ENCODE measurements around the gene OR4D1. TPM values are rescaled to one million over a fixed set of nuclear protein-coding genes. Genes with fewer than 3 reads are reported as not detected.

The OR4D1 gene
- total and polyA plus RNA-seq, 2 of the 8 experiments (the other 6 are each of a cell fraction or from before 2014, with no cell fraction given), result 0.32 to 0.39 TPM

DNA sequence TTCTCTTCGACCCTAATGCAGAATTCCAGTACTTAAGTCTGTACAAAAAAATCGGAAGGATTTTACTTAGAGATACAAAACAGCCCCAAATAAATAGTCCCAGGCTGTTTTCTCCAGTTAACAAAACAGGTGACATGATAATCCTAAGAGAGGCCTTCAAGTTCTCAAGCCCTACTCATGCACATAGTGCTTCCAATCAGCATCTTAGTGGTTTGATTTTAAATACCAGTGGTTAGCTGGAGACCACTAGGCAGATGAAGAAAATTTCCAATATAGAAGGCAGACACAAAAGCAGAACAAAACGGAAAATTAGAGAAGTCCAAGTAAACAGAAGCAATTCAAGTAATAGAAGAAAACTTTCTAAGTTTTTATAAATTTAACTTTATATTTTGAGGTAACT lies 13.4 kb downstream of the OR4D1 start:
- no peak overlapping the region for H3K9ac ChIP-seq (replicated peaks in 1 of 4; ENCODE audit: extremely low read depth in 1 of 4, low read depth in 3 of 4, low read length in 3 of 4)
- no peak overlapping the region for H3K4ac ChIP-seq (replicated peaks; ENCODE audit: insufficient read length, low read depth, low read length)
- H2BK120ac ChIP-seq (replicated peaks; ENCODE audit: low read depth, low read length), result no peak overlapping the region
- DNase-seq (ENCODE audit: low read depth in 1 of 2, low spot score in 2 of 2), result no peak
- peaks cover 9% of the 10 kb centered on the region for H3K23me2 ChIP-seq (ENCODE audit: low read depth, low read length)
- H2AK5ac ChIP-seq (ENCODE audit: low read depth, low read length), result no peak overlapping the region
- no peak overlapping the region for H3K18ac ChIP-seq (ENCODE audit: extremely low read depth, low read length)
- no peak overlapping the region for H4K91ac ChIP-seq (replicated peaks; ENCODE audit: insufficient read length, low read length)
- no peak overlapping the region for H4K5ac ChIP-seq (ENCODE audit: insufficient read length, low read depth, low read length)
- CTCF ChIA-PET (ENCODE audit: partially characterized antibody), result no interaction called here
- H3K4me3 ChIP-seq (ENCODE audit: extremely low read depth in 1 of 4, insufficient read depth in 2 of 4, low read depth in 3 of 4, low read length in 4 of 4), result no peak overlapping the region
- H3K79me1 ChIP-seq (ENCODE audit: low read depth, low read length), result no peaks in the 10 kb centered on the region
- peaks cover 0 to 7% (median 3%) of the 10 kb centered on the region in 4 experiments; a peak in 5 of 7 replicates for H3K27me3 ChIP-seq (replicated peaks in 1 of 4; ENCODE audit: control insufficient read depth in 3 of 4, extremely low read depth in 1 of 4, insufficient read depth in 3 of 4, low read length in 3 of 4)
- H2BK12ac ChIP-seq (ENCODE audit: low read depth, low read length), result no peak overlapping the region
- FAIRE-seq, result no peak
- H3K4me2 ChIP-seq (ENCODE audit: insufficient read depth in 1 of 2, low read depth in 2 of 2, low read length in 2 of 2), result no peak overlapping the region
- H3K9me3 ChIP-seq (ENCODE audit: insufficient read depth in 2 of 2, low read depth in 1 of 2, low read length in 1 of 2), result no peaks in the 10 kb centered on the region
- POLR2A ChIA-PET (ENCODE audit: partially characterized antibody), result no interaction called here
- no peak overlapping the region for H2BK15ac ChIP-seq (ENCODE audit: low read length)
- no peak overlapping the region for H3K56ac ChIP-seq (replicated peaks; ENCODE audit: insufficient read length, low read depth, low read length)
- no peak overlapping the region for H3K27ac ChIP-seq (ENCODE audit: low read depth, low read length)
- no peak overlapping the region for H4K8ac ChIP-seq (ENCODE audit: extremely low read depth, insufficient read depth, low read length)
- H2AFZ ChIP-seq (ENCODE audit: low read length), result no peak overlapping the region
- no peak overlapping the region for H3K14ac ChIP-seq (ENCODE audit: insufficient read length)
- H3K23ac ChIP-seq (ENCODE audit: insufficient read length), result no peak overlapping the region
- no peaks in the 10 kb centered on the region for H4K20me1 ChIP-seq (replicated peaks in 1 of 2; ENCODE audit: control insufficient read depth in 1 of 2, insufficient read depth in 2 of 2, low read length in 2 of 2)
- no peaks in the 10 kb centered on the region for H3K79me2 ChIP-seq (ENCODE audit: control insufficient read depth in 1 of 2, insufficient read depth in 2 of 2, low read length in 2 of 2)
- 85% methylated on average over 3 of the region's 3 CpGs; no CpG with 5 or more reads in 1 of the 2 experiments for WGBS, 2 experiments (ENCODE audit: extremely low coverage in 1 of 2, insufficient coverage in 1 of 2, insufficient read length in 1 of 2, insufficient replicate concordance in 2 of 2, low coverage in 1 of 2, low lambda C conversion rate in 2 of 2, missing lambda C conversion rate in 1 of 2)
- H2BK5ac ChIP-seq (ENCODE audit: low read depth, low read length), result no peak overlapping the region
- peaks cover 0 to 9% (median 2%) of the 10 kb centered on the region in 4 experiments; a peak in 2 of 7 replicates for H3K4me1 ChIP-seq (replicated peaks in 1 of 4; ENCODE audit: control insufficient read depth in 3 of 4, insufficient read depth in 4 of 4, low read length in 3 of 4)
- no peaks in the 10 kb centered on the region for H3K36me3 ChIP-seq (ENCODE audit: control insufficient read depth in 2 of 4, insufficient read depth in 4 of 4, low read length in 3 of 4)
- no peak overlapping the region for H2BK20ac ChIP-seq (ENCODE audit: low read length)
- TF ChIP-seq MAFK (IDR thresholded peaks at IDR 0.05; ENCODE audit: low read depth, low read length) (no peak), BRCA1 (IDR thresholded peaks at IDR 0.05; ENCODE audit: low read depth, low read length) (no peak), CEBPB (IDR thresholded peaks at IDR 0.05; ENCODE audit: low read depth, low read length) (no peak), EGR1 (IDR thresholded peaks at IDR 0.05; ENCODE audit: borderline replicate concordance, low read depth, low read length) (no peak), KDM4A (IDR thresholded peaks at IDR 0.05; ENCODE audit: low read depth, low read length, severe bottlenecking) (no peak), POLR2AphosphoS5 (IDR thresholded peaks at IDR 0.05; ENCODE audit: low read depth, low read length) (no peak), TCF12 (IDR thresholded peaks at IDR 0.05; ENCODE audit: low read depth, low read length) (no peak), SP4 (IDR thresholded peaks at IDR 0.05; ENCODE audit: low read length) (no peak), CBX8 (IDR thresholded peaks at IDR 0.05; ENCODE audit: borderline replicate concordance, low read depth, low read length) (no peak), EZH2 (IDR thresholded peaks at IDR 0.05; ENCODE audit: low read depth, low read length, severe bottlenecking) (no peak), SAP30 (IDR thresholded peaks at IDR 0.05; ENCODE audit: insufficient read depth, insufficient replicate concordance, low read length) (no peak), CHD1 (IDR thresholded peaks at IDR 0.05; ENCODE audit: low read depth, low read length) (no peak), CTCF (IDR thresholded peaks at IDR 0.05; ENCODE audit: control extremely low read depth in 1 of 3, insufficient read depth in 1 of 3, low read depth in 1 of 3, low read length in 3 of 3) (no peak)

Data from H1 (cell line).